ENCODE measurements around the gene SEMA7A.

The SEMA7A gene

GRCh38 chr15:74397239-74398068 is 36.3 kb downstream of the SEMA7A start:
- Histone ChIP-seq H3K9me3 (ENCODE audit: low read depth, low read length) (no peaks in the 10 kb centered on the region), H3K27ac (no peak overlapping the region), H3K36me3 (ENCODE audit: insufficient read depth, low read length) (no peaks in the 10 kb centered on the region), H3K4me3 (no peak overlapping the region), H3K9ac (ENCODE audit: insufficient read length) (no peak overlapping the region)
- DNase-seq (ENCODE audit: low read depth, low spot score) = no peak
- no peak for TF ChIP-seq FOXP2 (optimal IDR thresholded peaks at IDR 0.05; ENCODE audit: control extremely low read depth, extremely low read length, insufficient read depth)
- no peak for TF ChIP-seq EZH2 (IDR thresholded peaks at IDR 0.05)
- no peak for TF ChIP-seq POLR2AphosphoS5 (IDR thresholded peaks at IDR 0.05; ENCODE audit: borderline replicate concordance, low read depth, low read length)

GRCh38 chr15:74396445-74397238 is 37.1 kb downstream of the SEMA7A start:
- no peaks in the 10 kb centered on the region for H3K9me3 ChIP-seq (ENCODE audit: low read depth, low read length)
- H3K36me3 ChIP-seq (ENCODE audit: insufficient read depth, low read length) = no peaks in the 10 kb centered on the region
- H3K9ac ChIP-seq (ENCODE audit: insufficient read length) = no peak overlapping the region
- DNase-seq (ENCODE audit: low read depth, low spot score) = no peak
- H3K4me3 ChIP-seq = no peak overlapping the region
- H3K27ac ChIP-seq = no peak overlapping the region
- TF ChIP-seq FOXP2 (optimal IDR thresholded peaks at IDR 0.05; ENCODE audit: control extremely low read depth, extremely low read length, insufficient read depth) = no peak
- TF ChIP-seq EZH2 (IDR thresholded peaks at IDR 0.05) = no peak
- no peak for TF ChIP-seq POLR2AphosphoS5 (IDR thresholded peaks at IDR 0.05; ENCODE audit: borderline replicate concordance, low read depth, low read length)

GRCh38 chr15:74396146-74396438 is 37.7 kb downstream of the SEMA7A start:
- Histone ChIP-seq H3K27ac (no peak overlapping the region), H3K9ac (ENCODE audit: insufficient read length) (no peak overlapping the region), H3K9me3 (ENCODE audit: low read depth, low read length) (no peaks in the 10 kb centered on the region), H3K36me3 (ENCODE audit: insufficient read depth, low read length) (no peaks in the 10 kb centered on the region), H3K4me3 (no peak overlapping the region)
- no peak for TF ChIP-seq POLR2AphosphoS5 (IDR thresholded peaks at IDR 0.05; ENCODE audit: borderline replicate concordance, low read depth, low read length)
- no peak for TF ChIP-seq EZH2 (IDR thresholded peaks at IDR 0.05)
- TF ChIP-seq FOXP2 (optimal IDR thresholded peaks at IDR 0.05; ENCODE audit: control extremely low read depth, extremely low read length, insufficient read depth) = no peak
- DNase-seq (ENCODE audit: low read depth, low spot score) = no peak

GRCh38 chr15:74395319-74396145 is 38.2 kb downstream of the SEMA7A start:
- no peak overlapping the region for H3K27ac ChIP-seq
- H3K9me3 ChIP-seq (ENCODE audit: low read depth, low read length) = no peaks in the 10 kb centered on the region
- DNase-seq (ENCODE audit: low read depth, low spot score) = no peak
- TF ChIP-seq EZH2 (IDR thresholded peaks at IDR 0.05) = no peak
- TF ChIP-seq FOXP2 (optimal IDR thresholded peaks at IDR 0.05; ENCODE audit: control extremely low read depth, extremely low read length, insufficient read depth) = no peak
- TF ChIP-seq POLR2AphosphoS5 (IDR thresholded peaks at IDR 0.05; ENCODE audit: borderline replicate concordance, low read depth, low read length) = no peak
- H3K36me3 ChIP-seq (ENCODE audit: insufficient read depth, low read length) = no peaks in the 10 kb centered on the region
- no peak overlapping the region for H3K4me3 ChIP-seq
- H3K9ac ChIP-seq (ENCODE audit: insufficient read length) = no peak overlapping the region

GRCh38 chr15:74394090-74394846 is 39.5 kb downstream of the SEMA7A start:
- no peaks in the 10 kb centered on the region for H3K36me3 ChIP-seq (ENCODE audit: insufficient read depth, low read length)
- DNase-seq (ENCODE audit: low read depth, low spot score) = no peak
- no peaks in the 10 kb centered on the region for H3K9me3 ChIP-seq (ENCODE audit: low read depth, low read length)
- H3K4me3 ChIP-seq = no peak overlapping the region
- H3K27ac ChIP-seq = no peak overlapping the region
- no peak for TF ChIP-seq FOXP2 (optimal IDR thresholded peaks at IDR 0.05; ENCODE audit: control extremely low read depth, extremely low read length, insufficient read depth)
- no peak overlapping the region for H3K9ac ChIP-seq (ENCODE audit: insufficient read length)

- no peak for DNase-seq (ENCODE audit: low read depth, low spot score)
- Histone ChIP-seq H3K36me3 (ENCODE audit: insufficient read depth, low read length) (no peaks in the 10 kb centered on the region), H3K9ac (ENCODE audit: insufficient read length) (no peak overlapping the region), H3K9me3 (ENCODE audit: low read depth, low read length) (no peaks in the 10 kb centered on the region), H3K4me3 (no peak overlapping the region), H3K27ac (no peak overlapping the region)
- TF ChIP-seq FOXP2 (optimal IDR thresholded peaks at IDR 0.05; ENCODE audit: control extremely low read depth, extremely low read length, insufficient read depth) = no peak
- no peak for TF ChIP-seq POLR2AphosphoS5 (IDR thresholded peaks at IDR 0.05; ENCODE audit: borderline replicate concordance, low read depth, low read length)
- TF ChIP-seq EZH2 (IDR thresholded peaks at IDR 0.05) = no peak
Observed at GRCh38 chr15:74393423-74393822, 40.3 kb downstream of the SEMA7A start.

GRCh38 chr15:74392902-74393301 is 40.9 kb downstream of the SEMA7A start:
- no peak for DNase-seq (ENCODE audit: low read depth, low spot score)
- Histone ChIP-seq H3K9me3 (ENCODE audit: low read depth, low read length) (no peaks in the 10 kb centered on the region), H3K27ac (no peak overlapping the region), H3K9ac (ENCODE audit: insufficient read length) (no peak overlapping the region), H3K4me3 (no peak overlapping the region), H3K36me3 (ENCODE audit: insufficient read depth, low read length) (no peaks in the 10 kb centered on the region)
- TF ChIP-seq POLR2AphosphoS5 (IDR thresholded peaks at IDR 0.05; ENCODE audit: borderline replicate concordance, low read depth, low read length) (no peak), EZH2 (IDR thresholded peaks at IDR 0.05) (no peak), FOXP2 (optimal IDR thresholded peaks at IDR 0.05; ENCODE audit: control extremely low read depth, extremely low read length, insufficient read depth) (no peak)
